GM23338 (cell line): Measurements from ENCODE around the gene ADAM17. TPM values are rescaled to one million over a fixed set of nuclear protein-coding genes. Genes with fewer than 3 reads are reported as not detected.

Experiments used
- ATAC-seq: fragments of 200-7000 bp; cut with Tn5 transposase; 3 replicates; pipeline ENCODE4 v1.9.1; 2020
- DNase-seq: peaks from one replicate; pipeline ENCODE4 v3.0.0-alpha.2; 2015; ENCODE audit warnings: low spot score
- H2AFZ ChIP-seq: fragments of 200-600 bp; sonication (generic); 2 replicates; pipeline ENCODE4 v1.8.0; 2016; ENCODE audit warnings: antibody characterized with exemption, mild to moderate bottlenecking, moderate library complexity
- H3F3A ChIP-seq: fragments of 200-600 bp; sonication (generic); replicated peaks from 2 replicates; pipeline ENCODE4 v1.8.0; 2017; ENCODE audit warnings: antibody characterized with exemption, mixed run types, low read depth
- H3K27ac ChIP-seq: fragments of 200-600 bp; sonication (generic); 2 replicates; pipeline ENCODE4 v1.6.1; 2016; ENCODE audit warnings: low read depth
- H3K27me3 ChIP-seq: fragments of 200-600 bp; sonication (generic); 2 replicates; pipeline ENCODE4 v1.8.0; 2016; ENCODE audit warnings: mild to moderate bottlenecking, mixed run types, moderate library complexity; ENCODE audit not compliant: insufficient read depth
- H3K36me3 ChIP-seq: fragments of 200-600 bp; sonication (generic); 2 replicates; pipeline ENCODE4 v1.8.0; 2016; ENCODE audit warnings: mild to moderate bottlenecking; ENCODE audit not compliant: insufficient read depth
- H3K4me1 ChIP-seq: fragments of 200-600 bp; sonication (generic); 2 replicates; pipeline ENCODE4 v1.8.0; 2016; ENCODE audit warnings: mild to moderate bottlenecking, moderate library complexity; ENCODE audit not compliant: insufficient read depth
- H3K4me2 ChIP-seq: fragments of 200-600 bp; sonication (generic); 2 replicates; pipeline ENCODE4 v1.7.1; 2017; ENCODE audit warnings: mixed run types
- H3K4me3 ChIP-seq: fragments of 200-600 bp; sonication (generic); 2 replicates; pipeline ENCODE4 v1.6.1; 2016; ENCODE audit warnings: mixed run types
- H3K79me2 ChIP-seq: fragments of 200-600 bp; sonication (generic); replicated peaks from 2 replicates; pipeline ENCODE4 v1.8.0; 2017; ENCODE audit warnings: mild to moderate bottlenecking; ENCODE audit not compliant: insufficient read depth
- H3K9me2 ChIP-seq: fragments of 200-600 bp; sonication (generic); 2 replicates; pipeline ENCODE4 v1.8.0; 2017; ENCODE audit not compliant: insufficient read depth
- H4K20me1 ChIP-seq: fragments of 200-600 bp; sonication (generic); replicated peaks from 2 replicates; pipeline ENCODE4 v1.8.0; 2017; ENCODE audit warnings: mild to moderate bottlenecking; ENCODE audit not compliant: insufficient read depth
- H3K27ac Mint-ChIP-seq: 2 replicates; pipeline ENCODE4 v1.8.0; 2020; ENCODE audit warnings: inconsistent platforms, mild to moderate bottlenecking, moderate library complexity, mixed read lengths
- H3K27me3 Mint-ChIP-seq: 3 replicates; pipeline ENCODE4 v1.8.0; 2022; ENCODE audit warnings: low read depth, mild to moderate bottlenecking, moderate library complexity, mixed read lengths, inconsistent platforms; ENCODE audit not compliant: insufficient read depth, poor library complexity
- H3K36me3 Mint-ChIP-seq: 3 replicates; pipeline ENCODE4 v1.8.0; 2021; ENCODE audit warnings: low read depth, mild to moderate bottlenecking, inconsistent platforms, moderate library complexity, mixed read lengths
- H3K4me1 Mint-ChIP-seq: 3 replicates; pipeline ENCODE4 v1.8.0; 2020; ENCODE audit warnings: mild to moderate bottlenecking, inconsistent platforms, mixed read lengths
- H3K4me3 Mint-ChIP-seq: 3 replicates; pipeline ENCODE4 v1.8.0; 2021; ENCODE audit warnings: moderate library complexity, mild to moderate bottlenecking, inconsistent platforms, mixed read lengths
- H3K9me3 Mint-ChIP-seq: 3 replicates; pipeline ENCODE4 v1.8.0; 2020; ENCODE audit warnings: moderate library complexity, mild to moderate bottlenecking, inconsistent platforms, mixed read lengths
- CREB1 ChIP-seq: fragments of 250-450 bp; sonication (Bioruptor Pico); IDR thresholded peaks from 2 replicates; pipeline ENCODE4 v1.5.0; 2020; ENCODE audit warnings: low read depth, mild to moderate bottlenecking, moderate library complexity
- EZH2 ChIP-seq: fragments of 200-600 bp; sonication (generic); IDR thresholded peaks from one replicate; pipeline ENCODE4 v1.8.0; 2017; ENCODE audit warnings: antibody characterized with exemption, mild to moderate bottlenecking, low read depth; ENCODE audit not compliant: unreplicated experiment
- EZH2phosphoT487 ChIP-seq: fragments of 200-600 bp; sonication (generic); IDR thresholded peaks from one replicate; pipeline ENCODE4 v1.8.1; 2018; ENCODE audit warnings: antibody characterized with exemption; ENCODE audit not compliant: unreplicated experiment
- JUNB ChIP-seq: IDR thresholded peaks from one replicate; pipeline ENCODE4 v1.6.1; 2016; ENCODE audit warnings: antibody characterized with exemption; ENCODE audit not compliant: unreplicated experiment
- NANOG ChIP-seq: IDR thresholded peaks from 2 replicates; pipeline ENCODE4 v1.6.1; 2016; ENCODE audit warnings: antibody characterized with exemption, borderline replicate concordance
- POLR2AphosphoS5 ChIP-seq: IDR thresholded peaks from 2 replicates; pipeline ENCODE4 v1.6.1; 2016; ENCODE audit warnings: antibody characterized with exemption, low read depth
- STAT1 ChIP-seq: IDR thresholded peaks from one replicate; pipeline ENCODE4 v1.6.1; 2016; ENCODE audit warnings: antibody characterized with exemption; ENCODE audit not compliant: unreplicated experiment
- ZNF114 ChIP-seq: fragments of 250-450 bp; sonication (Bioruptor Pico); IDR thresholded peaks from 2 replicates; pipeline ENCODE4 v1.5.0; 2020; ENCODE audit warnings: mild to moderate bottlenecking, moderate library complexity
- ZNF331 ChIP-seq: fragments of 250-450 bp; sonication (Bioruptor Pico); IDR thresholded peaks from 2 replicates; pipeline ENCODE4 v1.5.0; 2020; ENCODE audit warnings: low read depth, mild to moderate bottlenecking, moderate library complexity
- polyA plus RNA-seq: library from polyadenylated mRNA; unstranded; fragments of >200 nt; fragmentation: Nextera tagmentation; extraction: Ambion mirVana; gene quantifications from 2 replicates; pipeline ENCODE4 v1.2.1, GENCODE V29; 2016
- total RNA-seq: library from RNA; depleted of rRNA; stranded (reverse); fragments of >200 nt; shearing (Covaris generic); gene quantifications from 2 replicates; pipeline ENCODE4 v1.2.3, GENCODE V29; 2014
- TF ChIP-seq, protein P1 (sequence below): IDR thresholded peaks from one replicate; pipeline ENCODE4 v1.6.1; 2018; ENCODE audit warnings: antibody characterized with exemption; ENCODE audit not compliant: unreplicated experiment
- TF ChIP-seq, protein P2 (sequence below): IDR thresholded peaks from 2 replicates; pipeline ENCODE4 v1.6.1; 2016; ENCODE audit warnings: antibody characterized with exemption
- TF ChIP-seq, protein P3 (sequence below): fragments of 250-450 bp; sonication (Bioruptor Pico); IDR thresholded peaks from 2 replicates; pipeline ENCODE4 v1.5.0; 2020; ENCODE audit warnings: mild to moderate bottlenecking, moderate library complexity
- TF ChIP-seq, protein P4 (sequence below), 2 experiments: fragments of 200-600 bp in 1 of 2; sonication (generic) in 1 of 2; conservative IDR thresholded peaks; 2 replicates each; pipeline versions ENCODE4 v1.5.1 to v1.6.1; 2016 to 2017; ENCODE audit warnings: antibody characterized with exemption in 2 of 2, low read depth in 2 of 2, mild to moderate bottlenecking in 2 of 2, moderate library complexity in 1 of 2

ADAM17 gene
- total and polyA plus RNA-seq, 2 experiments from 2014 or later: 8.3 to 23.5 TPM

DNA sequence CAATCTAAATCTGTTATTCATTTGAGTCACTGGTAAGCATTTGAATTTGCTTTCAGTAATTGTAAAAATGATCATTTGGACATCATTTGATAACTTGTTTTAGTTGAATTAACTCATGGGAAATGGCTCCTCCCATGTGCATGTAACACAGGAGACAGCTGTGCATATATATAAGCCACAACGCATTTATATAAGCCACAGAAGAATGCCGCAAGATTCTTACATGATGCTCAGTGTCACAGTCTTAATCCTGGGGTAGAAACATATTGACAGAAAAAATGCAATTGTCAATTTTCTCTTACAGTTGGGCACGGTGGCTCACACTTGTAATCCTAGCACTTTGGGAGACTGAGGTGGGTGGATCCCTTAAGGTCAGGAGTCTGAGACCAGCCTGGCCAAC, 94.6 kb downstream of the ADAM17 start:
- Mint-ChIP-seq H3K27me3 (no peaks in the 10 kb centered on the region), H3K27ac (no peak overlapping the region), H3K36me3 (peaks cover 53% of the 10 kb centered on the region), H3K4me3 (no peak overlapping the region), H3K4me1 (no peaks in the 10 kb centered on the region), H3K9me3 (no peaks in the 10 kb centered on the region)
- Histone ChIP-seq H3K4me2 (no peak overlapping the region), H3K4me3 (no peak overlapping the region), H3K27me3 (no peaks in the 10 kb centered on the region), H3K9me2 (no peaks in the 10 kb centered on the region), H3K36me3 (peaks cover 15% of the 10 kb centered on the region), H3K79me2 (no peaks in the 10 kb centered on the region), H4K20me1 (peaks cover 5% of the 10 kb centered on the region; the same call in 1 of the 2 replicates), H3K4me1 (no peaks in the 10 kb centered on the region), H3K27ac (no peak overlapping the region), H3F3A (no peaks in the 10 kb centered on the region), H2AFZ (no peak overlapping the region)
- no peak for TF ChIP-seq ZNF114 (CRISPR knock-in tag)
- TF ChIP-seq POLR2AphosphoS5: no peak
- no peak for TF ChIP-seq STAT1
- no peak for TF ChIP-seq CREB1
- TF ChIP-seq, protein P1, sequence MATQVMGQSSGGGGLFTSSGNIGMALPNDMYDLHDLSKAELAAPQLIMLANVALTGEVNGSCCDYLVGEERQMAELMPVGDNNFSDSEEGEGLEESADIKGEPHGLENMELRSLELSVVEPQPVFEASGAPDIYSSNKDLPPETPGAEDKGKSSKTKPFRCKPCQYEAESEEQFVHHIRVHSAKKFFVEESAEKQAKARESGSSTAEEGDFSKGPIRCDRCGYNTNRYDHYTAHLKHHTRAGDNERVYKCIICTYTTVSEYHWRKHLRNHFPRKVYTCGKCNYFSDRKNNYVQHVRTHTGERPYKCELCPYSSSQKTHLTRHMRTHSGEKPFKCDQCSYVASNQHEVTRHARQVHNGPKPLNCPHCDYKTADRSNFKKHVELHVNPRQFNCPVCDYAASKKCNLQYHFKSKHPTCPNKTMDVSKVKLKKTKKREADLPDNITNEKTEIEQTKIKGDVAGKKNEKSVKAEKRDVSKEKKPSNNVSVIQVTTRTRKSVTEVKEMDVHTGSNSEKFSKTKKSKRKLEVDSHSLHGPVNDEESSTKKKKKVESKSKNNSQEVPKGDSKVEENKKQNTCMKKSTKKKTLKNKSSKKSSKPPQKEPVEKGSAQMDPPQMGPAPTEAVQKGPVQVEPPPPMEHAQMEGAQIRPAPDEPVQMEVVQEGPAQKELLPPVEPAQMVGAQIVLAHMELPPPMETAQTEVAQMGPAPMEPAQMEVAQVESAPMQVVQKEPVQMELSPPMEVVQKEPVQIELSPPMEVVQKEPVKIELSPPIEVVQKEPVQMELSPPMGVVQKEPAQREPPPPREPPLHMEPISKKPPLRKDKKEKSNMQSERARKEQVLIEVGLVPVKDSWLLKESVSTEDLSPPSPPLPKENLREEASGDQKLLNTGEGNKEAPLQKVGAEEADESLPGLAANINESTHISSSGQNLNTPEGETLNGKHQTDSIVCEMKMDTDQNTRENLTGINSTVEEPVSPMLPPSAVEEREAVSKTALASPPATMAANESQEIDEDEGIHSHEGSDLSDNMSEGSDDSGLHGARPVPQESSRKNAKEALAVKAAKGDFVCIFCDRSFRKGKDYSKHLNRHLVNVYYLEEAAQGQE: no peak
- TF ChIP-seq ZNF331: no peak
- TF ChIP-seq, protein P2, sequence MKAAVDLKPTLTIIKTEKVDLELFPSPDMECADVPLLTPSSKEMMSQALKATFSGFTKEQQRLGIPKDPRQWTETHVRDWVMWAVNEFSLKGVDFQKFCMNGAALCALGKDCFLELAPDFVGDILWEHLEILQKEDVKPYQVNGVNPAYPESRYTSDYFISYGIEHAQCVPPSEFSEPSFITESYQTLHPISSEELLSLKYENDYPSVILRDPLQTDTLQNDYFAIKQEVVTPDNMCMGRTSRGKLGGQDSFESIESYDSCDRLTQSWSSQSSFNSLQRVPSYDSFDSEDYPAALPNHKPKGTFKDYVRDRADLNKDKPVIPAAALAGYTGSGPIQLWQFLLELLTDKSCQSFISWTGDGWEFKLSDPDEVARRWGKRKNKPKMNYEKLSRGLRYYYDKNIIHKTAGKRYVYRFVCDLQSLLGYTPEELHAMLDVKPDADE: no peak
- TF ChIP-seq, protein P3, sequence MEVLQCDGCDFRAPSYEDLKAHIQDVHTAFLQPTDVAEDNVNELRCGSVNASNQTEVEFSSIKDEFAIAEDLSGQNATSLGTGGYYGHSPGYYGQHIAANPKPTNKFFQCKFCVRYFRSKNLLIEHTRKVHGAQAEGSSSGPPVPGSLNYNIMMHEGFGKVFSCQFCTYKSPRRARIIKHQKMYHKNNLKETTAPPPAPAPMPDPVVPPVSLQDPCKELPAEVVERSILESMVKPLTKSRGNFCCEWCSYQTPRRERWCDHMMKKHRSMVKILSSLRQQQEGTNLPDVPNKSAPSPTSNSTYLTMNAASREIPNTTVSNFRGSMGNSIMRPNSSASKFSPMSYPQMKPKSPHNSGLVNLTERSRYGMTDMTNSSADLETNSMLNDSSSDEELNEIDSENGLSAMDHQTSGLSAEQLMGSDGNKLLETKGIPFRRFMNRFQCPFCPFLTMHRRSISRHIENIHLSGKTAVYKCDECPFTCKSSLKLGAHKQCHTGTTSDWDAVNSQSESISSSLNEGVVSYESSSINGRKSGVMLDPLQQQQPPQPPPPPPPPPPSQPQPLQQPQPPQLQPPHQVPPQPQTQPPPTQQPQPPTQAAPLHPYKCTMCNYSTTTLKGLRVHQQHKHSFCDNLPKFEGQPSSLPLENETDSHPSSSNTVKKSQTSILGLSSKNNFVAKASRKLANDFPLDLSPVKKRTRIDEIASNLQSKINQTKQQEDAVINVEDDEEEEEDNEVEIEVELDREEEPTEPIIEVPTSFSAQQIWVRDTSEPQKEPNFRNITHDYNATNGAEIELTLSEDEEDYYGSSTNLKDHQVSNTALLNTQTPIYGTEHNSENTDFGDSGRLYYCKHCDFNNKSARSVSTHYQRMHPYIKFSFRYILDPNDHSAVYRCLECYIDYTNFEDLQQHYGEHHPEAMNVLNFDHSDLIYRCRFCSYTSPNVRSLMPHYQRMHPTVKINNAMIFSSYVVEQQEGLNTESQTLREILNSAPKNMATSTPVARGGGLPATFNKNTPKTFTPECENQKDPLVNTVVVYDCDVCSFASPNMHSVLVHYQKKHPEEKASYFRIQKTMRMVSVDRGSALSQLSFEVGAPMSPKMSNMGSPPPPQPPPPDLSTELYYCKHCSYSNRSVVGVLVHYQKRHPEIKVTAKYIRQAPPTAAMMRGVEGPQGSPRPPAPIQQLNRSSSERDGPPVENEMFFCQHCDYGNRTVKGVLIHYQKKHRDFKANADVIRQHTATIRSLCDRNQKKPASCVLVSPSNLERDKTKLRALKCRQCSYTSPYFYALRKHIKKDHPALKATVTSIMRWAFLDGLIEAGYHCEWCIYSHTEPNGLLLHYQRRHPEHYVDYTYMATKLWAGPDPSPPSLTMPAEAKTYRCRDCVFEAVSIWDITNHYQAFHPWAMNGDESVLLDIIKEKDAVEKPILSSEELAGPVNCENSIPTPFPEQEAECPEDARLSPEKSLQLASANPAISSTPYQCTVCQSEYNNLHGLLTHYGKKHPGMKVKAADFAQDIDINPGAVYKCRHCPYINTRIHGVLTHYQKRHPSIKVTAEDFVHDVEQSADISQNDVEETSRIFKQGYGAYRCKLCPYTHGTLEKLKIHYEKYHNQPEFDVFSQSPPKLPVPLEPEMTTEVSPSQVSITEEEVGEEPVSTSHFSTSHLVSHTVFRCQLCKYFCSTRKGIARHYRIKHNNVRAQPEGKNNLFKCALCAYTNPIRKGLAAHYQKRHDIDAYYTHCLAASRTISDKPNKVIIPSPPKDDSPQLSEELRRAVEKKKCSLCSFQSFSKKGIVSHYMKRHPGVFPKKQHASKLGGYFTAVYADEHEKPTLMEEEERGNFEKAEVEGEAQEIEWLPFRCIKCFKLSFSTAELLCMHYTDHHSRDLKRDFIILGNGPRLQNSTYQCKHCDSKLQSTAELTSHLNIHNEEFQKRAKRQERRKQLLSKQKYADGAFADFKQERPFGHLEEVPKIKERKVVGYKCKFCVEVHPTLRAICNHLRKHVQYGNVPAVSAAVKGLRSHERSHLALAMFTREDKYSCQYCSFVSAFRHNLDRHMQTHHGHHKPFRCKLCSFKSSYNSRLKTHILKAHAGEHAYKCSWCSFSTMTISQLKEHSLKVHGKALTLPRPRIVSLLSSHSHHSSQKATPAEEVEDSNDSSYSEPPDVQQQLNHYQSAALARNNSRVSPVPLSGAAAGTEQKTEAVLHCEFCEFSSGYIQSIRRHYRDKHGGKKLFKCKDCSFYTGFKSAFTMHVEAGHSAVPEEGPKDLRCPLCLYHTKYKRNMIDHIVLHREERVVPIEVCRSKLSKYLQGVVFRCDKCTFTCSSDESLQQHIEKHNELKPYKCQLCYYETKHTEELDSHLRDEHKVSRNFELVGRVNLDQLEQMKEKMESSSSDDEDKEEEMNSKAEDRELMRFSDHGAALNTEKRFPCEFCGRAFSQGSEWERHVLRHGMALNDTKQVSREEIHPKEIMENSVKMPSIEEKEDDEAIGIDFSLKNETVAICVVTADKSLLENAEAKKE (CRISPR knock-in tag): no peak
- TF ChIP-seq NANOG: no peak
- no peak for TF ChIP-seq EZH2
- TF ChIP-seq EZH2phosphoT487: no peak
- TF ChIP-seq JUNB: no peak
- TF ChIP-seq, protein P4, sequence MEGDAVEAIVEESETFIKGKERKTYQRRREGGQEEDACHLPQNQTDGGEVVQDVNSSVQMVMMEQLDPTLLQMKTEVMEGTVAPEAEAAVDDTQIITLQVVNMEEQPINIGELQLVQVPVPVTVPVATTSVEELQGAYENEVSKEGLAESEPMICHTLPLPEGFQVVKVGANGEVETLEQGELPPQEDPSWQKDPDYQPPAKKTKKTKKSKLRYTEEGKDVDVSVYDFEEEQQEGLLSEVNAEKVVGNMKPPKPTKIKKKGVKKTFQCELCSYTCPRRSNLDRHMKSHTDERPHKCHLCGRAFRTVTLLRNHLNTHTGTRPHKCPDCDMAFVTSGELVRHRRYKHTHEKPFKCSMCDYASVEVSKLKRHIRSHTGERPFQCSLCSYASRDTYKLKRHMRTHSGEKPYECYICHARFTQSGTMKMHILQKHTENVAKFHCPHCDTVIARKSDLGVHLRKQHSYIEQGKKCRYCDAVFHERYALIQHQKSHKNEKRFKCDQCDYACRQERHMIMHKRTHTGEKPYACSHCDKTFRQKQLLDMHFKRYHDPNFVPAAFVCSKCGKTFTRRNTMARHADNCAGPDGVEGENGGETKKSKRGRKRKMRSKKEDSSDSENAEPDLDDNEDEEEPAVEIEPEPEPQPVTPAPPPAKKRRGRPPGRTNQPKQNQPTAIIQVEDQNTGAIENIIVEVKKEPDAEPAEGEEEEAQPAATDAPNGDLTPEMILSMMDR (conservative IDR thresholded peaks at IDR 0.05; ENCODE audit: low read depth in 2 of 2): no peak
- ATAC-seq (no peak), DNase-seq (no peak)
